Stimulated activated CD4-positive, alpha-beta T cell treated with anti-CD3 and anti-CD28 coated beads, TNF-alpha, amount 100 ng/mL, for 24 hours (primary cell): ENCODE data around the gene MINDY4B.

ENCODE experiments used
- DNase-seq, 3 experiments: peaks; one replicate each; pipeline ENCODE4 v3.0.0-alpha.2; 2020; ENCODE audit warnings: low read depth in 3 of 3

The MINDY4B gene

GRCh38 chr3:150844484-150844883 lies 60.8 kb downstream of the MINDY4B start:
- DNase-seq: no peak

- no peak for DNase-seq
Observed at GRCh38 chr3:150843241-150843640, 62.0 kb downstream of the MINDY4B start.

- no peak for DNase-seq
Observed at GRCh38 chr3:150840802-150841515, 64.3 kb downstream of the MINDY4B start.

- DNase-seq: no peak
Observed at GRCh38 chr3:150830745-150831144, 74.5 kb downstream of the MINDY4B start.

- DNase-seq: no peak
Observed at GRCh38 chr3:150830094-150830681, 75.1 kb downstream of the MINDY4B start.

- no peak for DNase-seq
Observed at GRCh38 chr3:150829408-150829807, 75.8 kb downstream of the MINDY4B start.

- no peak for DNase-seq
Observed at GRCh38 chr3:150828997-150829396, 76.2 kb downstream of the MINDY4B start.

- no peak for DNase-seq
Observed at GRCh38 chr3:150828261-150828660, 77.0 kb downstream of the MINDY4B start.

- DNase-seq: no peak
Observed at GRCh38 chr3:150826466-150827282, 78.6 kb downstream of the MINDY4B start.

GRCh38 chr3:150825916-150826377 lies 79.3 kb downstream of the MINDY4B start:
- no peak for DNase-seq

GRCh38 chr3:150825192-150825915 lies 79.9 kb downstream of the MINDY4B start:
- DNase-seq: no peak

GRCh38 chr3:150823277-150823676 lies 82.0 kb downstream of the MINDY4B start:
- DNase-seq: no peak

GRCh38 chr3:150822636-150823035 lies 82.6 kb downstream of the MINDY4B start:
- no peak for DNase-seq
